A549 treated with GW870086 at 1 μM for 4 hours (cell line): ENCODE data around the gene AGPAT1. TPM values are rescaled to one million over a fixed set of nuclear protein-coding genes. Genes with fewer than 3 reads are reported as not detected.

Experiments used
- total RNA-seq: library from RNA; stranded (reverse); fragments of 200-300 nt; extraction: Qiagen RNA extraction; gene quantifications from 5 replicates; pipeline ENCODE4 v1.2.3, GENCODE V29; 2022; ENCODE audit warnings: low read depth

AGPAT1 gene
- total RNA-seq = 29.2 to 39.1 TPM (median 37.9 TPM) in 5 replicates

GRCh38 chr6:32175711-32176475 lies at the start of gene AGPAT1:
AGPAT1 (minus strand) TSS chr6:32176084; CDS start chr6:32171496, 4,588 bp downstream.

GRCh38 chr6:32223258-32224235 lies 47.7 kb upstream of the AGPAT1 start, which contains the start of gene NOTCH4:
NOTCH4 (minus strand) TSS chr6:32224067; CDS start chr6:32223928, 139 bp downstream.

GRCh38 chr6:32192608-32193039 lies 16.7 kb upstream of the AGPAT1 start, which contains the start of gene GPSM3:
GPSM3 (minus strand) TSS chr6:32192643; CDS start chr6:32192513, 130 bp downstream.

GRCh38 chr6:32190054-32190851 lies 14.4 kb upstream of the AGPAT1 start, which contains the start of gene PBX2:
PBX2 (minus strand) TSS chr6:32190202; CDS start chr6:32189915, 287 bp downstream.

GRCh38 chr6:32184084-32184640 lies 8.3 kb upstream of the AGPAT1 start, which contains the start of gene AGER:
AGER (minus strand) TSS chr6:32184253; CDS start chr6:32184222, 31 bp downstream.

GRCh38 chr6:32177788-32178546 lies 2.1 kb upstream of the AGPAT1 start, which contains the start of gene RNF5:
RNF5 (plus strand) TSS chr6:32178405; CDS start chr6:32178512, 107 bp downstream.

GRCh38 chr6:32164295-32164694 lies 11.6 kb downstream of the AGPAT1 start, which contains the start of gene EGFL8:
EGFL8 (plus strand) TSS chr6:32164595; CDS start chr6:32166166, 1,571 bp downstream.

GRCh38 chr6:32153564-32154513 lies 22.0 kb downstream of the AGPAT1 start, which contains the start of gene PPT2:
PPT2 (plus strand) TSS chr6:32154141; CDS start chr6:32154595, 454 bp downstream.

GRCh38 chr6:32151863-32152768 lies 23.8 kb downstream of the AGPAT1 start, which contains the start of gene PRRT1:
PRRT1 (minus strand) TSS chr6:32151939; CDS start chr6:32151827, 112 bp downstream.

GRCh38 chr6:32127717-32128592 lies 47.9 kb downstream of the AGPAT1 start, which contains the start of gene ATF6B:
ATF6B (minus strand) TSS chr6:32128246; CDS start chr6:32128207, 39 bp downstream.

Other genes starting within 250 kb of the AGPAT1 start
- gene C2, start 248.4 kb downstream of the AGPAT1 start, total RNA-seq = 0.07 to 0.43 TPM (median 0.23 TPM) in 5 replicates
- gene CFB, start 230.0 kb downstream of the AGPAT1 start, total RNA-seq = 1.6 to 3.3 TPM (median 2.4 TPM) in 5 replicates
- 73.9 to 80.8 TPM (median 79.3 TPM) in 5 replicates for gene NELFE, start 217.1 kb downstream of the AGPAT1 start, total RNA-seq
- gene SKIC2, start 216.9 kb downstream of the AGPAT1 start, total RNA-seq = 16.7 to 25.7 TPM (median 25.0 TPM) in 5 replicates
- 10.4 to 12.0 TPM (median 11.0 TPM) in 5 replicates for gene DXO, start 203.9 kb downstream of the AGPAT1 start, total RNA-seq
- gene C4A, start 194.0 kb downstream of the AGPAT1 start, total RNA-seq = 0.87 to 1.7 TPM (median 0.93 TPM) in 5 replicates
- gene C4B, start 161.3 kb downstream of the AGPAT1 start, total RNA-seq = 0.53 to 1.4 TPM (median 1.1 TPM) in 5 replicates
- gene CYP21A2, start 137.7 kb downstream of the AGPAT1 start, total RNA-seq = 0.08 TPM in 1 of 5 replicates, not detected in the others
- gene TNXB, start 66.7 kb downstream of the AGPAT1 start, total RNA-seq = 0.42 to 1.3 TPM (median 0.65 TPM) in 5 replicates
- 25.5 to 33.4 TPM (median 33.2 TPM) in 5 replicates for gene ATF6B, start 47.8 kb downstream of the AGPAT1 start, total RNA-seq
- gene FKBPL, start 45.8 kb downstream of the AGPAT1 start, total RNA-seq = 6.4 to 7.8 TPM (median 7.4 TPM) in 5 replicates
- 0.41 to 0.74 TPM (median 0.62 TPM) in 5 replicates for gene PRRT1, start 24.1 kb downstream of the AGPAT1 start, total RNA-seq
- gene PPT2, start 21.9 kb downstream of the AGPAT1 start, total RNA-seq = 7.8 to 10.0 TPM (median 9.0 TPM) in 5 replicates
- 0.94 to 1.8 TPM (median 1.5 TPM) in 5 replicates for gene EGFL8, start 11.5 kb downstream of the AGPAT1 start, total RNA-seq
- 32.6 to 46.6 TPM (median 46.1 TPM) in 5 replicates for gene RNF5, start 2.3 kb upstream of the AGPAT1 start, total RNA-seq
- 1.3 to 2.3 TPM (median 2.0 TPM) in 5 replicates for gene AGER, start 8.2 kb upstream of the AGPAT1 start, total RNA-seq
- 10.9 to 18.1 TPM (median 17.2 TPM) in 5 replicates for gene PBX2, start 14.1 kb upstream of the AGPAT1 start, total RNA-seq
- gene GPSM3, start 16.6 kb upstream of the AGPAT1 start, total RNA-seq = 0.22 to 0.49 TPM (median 0.43 TPM) in 5 replicates
- gene NOTCH4, start 48.0 kb upstream of the AGPAT1 start, total RNA-seq = 0.38 to 0.79 TPM (median 0.71 TPM) in 5 replicates
- gene TSBP1, start 195.8 kb upstream of the AGPAT1 start, total RNA-seq = not detected in 5 replicates
- gene BTNL2, start 231.1 kb upstream of the AGPAT1 start, total RNA-seq = not detected in 5 replicates